Calu3 (cell line): Measurements from ENCODE around the gene CFAP20DC. TPM values are rescaled to one million over a fixed set of nuclear protein-coding genes. Genes with fewer than 3 reads are reported as not detected.
"Not testable (repeated sequence)": the region's sequence is repeated elsewhere in the genome, so short reads cannot be mapped to it uniquely, and the experiment has no call there.

Source experiments
- BruUV-seq: library from RNA; stranded (reverse); fragments of 400-500 nt; replicated peaks from 2 replicates; lab custom pipeline; 2021; lab: Mats Ljungman, UMichigan
- CTCF ChIA-PET: fragments of 300-600 bp; sonication (Branson Sonifier 250); formaldehyde crosslinking; loops from one replicate; lab custom pipeline; 2022; ENCODE audit warnings: antibody characterized with exemption; lab: Charles Lee
- DNase-seq: peaks from one replicate; pipeline ENCODE4 v3.0.0; 2022
- H3K27ac Mint-ChIP-seq: one replicate; pipeline ENCODE4 v1.8.0; 2022; ENCODE audit warnings: mixed read lengths; ENCODE audit not compliant: unreplicated experiment
- H3K27me3 Mint-ChIP-seq: one replicate; pipeline ENCODE4 v1.8.0; 2022; ENCODE audit warnings: mixed read lengths; ENCODE audit not compliant: unreplicated experiment
- H3K36me3 Mint-ChIP-seq: one replicate; pipeline ENCODE4 v1.8.0; 2022; ENCODE audit warnings: mild to moderate bottlenecking, moderate library complexity, mixed read lengths; ENCODE audit not compliant: insufficient read depth, unreplicated experiment
- H3K4me1 Mint-ChIP-seq: one replicate; pipeline ENCODE4 v1.8.0; 2022; ENCODE audit warnings: mild to moderate bottlenecking, low read depth, mixed read lengths; ENCODE audit not compliant: unreplicated experiment
- H3K4me3 Mint-ChIP-seq: one replicate; pipeline ENCODE4 v1.8.0; 2022; ENCODE audit warnings: mild to moderate bottlenecking, low read depth, moderate library complexity, mixed read lengths; ENCODE audit not compliant: unreplicated experiment
- H3K9me3 Mint-ChIP-seq: one replicate; pipeline ENCODE4 v1.8.0; 2022; ENCODE audit warnings: low read depth, mixed read lengths; ENCODE audit not compliant: unreplicated experiment
- CTCF ChIP-seq: fragments of 200-600 bp; IDR thresholded peaks from one replicate; pipeline ENCODE4 v1.8.0; 2022; ENCODE audit warnings: antibody characterized with exemption; ENCODE audit not compliant: unreplicated experiment
- intact Hi-C: fragments of 100-400 bp; cut with micrococcal nuclease; formaldehyde crosslinking; loops from one replicate; pipeline ENCODE4 v1.10.0; 2022; ENCODE audit not compliant: unreplicated experiment
- total RNA-seq: library from RNA; stranded (reverse); gene quantifications from 2 replicates; pipeline ENCODE4 v1.2.3, GENCODE V29; 2022

CFAP20DC gene
- total RNA-seq, 1 experiment from 2014 or later, result 5.8 TPM

GRCh38 chr3:58707390-58707930 lies 342.4 kb downstream of the CFAP20DC start:
- DNase-seq, result no peak
- no peaks in the 10 kb centered on the region for H3K27me3 Mint-ChIP-seq
- H3K27ac Mint-ChIP-seq, result no peak overlapping the region
- no TSS peak for BruUV-seq
- intact Hi-C loops, result no loop called here
- peaks cover 18% of the 10 kb centered on the region for H3K4me1 Mint-ChIP-seq
- no peak for TF ChIP-seq CTCF
- H3K4me3 Mint-ChIP-seq, result no peak overlapping the region
- H3K9me3 Mint-ChIP-seq, result no peaks in the 10 kb centered on the region
- no peaks in the 10 kb centered on the region for H3K36me3 Mint-ChIP-seq
- CTCF ChIA-PET, result interaction anchor here (0.7 kb wide), 1 partner anchor 214 kb away, joined by 3 read pairs; no protein-coding TSS in a partner anchor

GRCh38 chr3:58706395-58707167 lies 343.2 kb downstream of the CFAP20DC start:
- H3K27ac Mint-ChIP-seq, result no peak overlapping the region
- CTCF ChIA-PET, result no interaction called here
- no peaks in the 10 kb centered on the region for H3K27me3 Mint-ChIP-seq
- H3K9me3 Mint-ChIP-seq, result no peaks in the 10 kb centered on the region
- H3K4me1 Mint-ChIP-seq, result peaks cover 18% of the 10 kb centered on the region
- H3K36me3 Mint-ChIP-seq, result no peaks in the 10 kb centered on the region
- intact Hi-C loops, result no loop called here
- H3K4me3 Mint-ChIP-seq, result no peak overlapping the region
- BruUV-seq, result no TSS peak
- no peak for TF ChIP-seq CTCF
- DNase-seq, result no peak

DNA sequence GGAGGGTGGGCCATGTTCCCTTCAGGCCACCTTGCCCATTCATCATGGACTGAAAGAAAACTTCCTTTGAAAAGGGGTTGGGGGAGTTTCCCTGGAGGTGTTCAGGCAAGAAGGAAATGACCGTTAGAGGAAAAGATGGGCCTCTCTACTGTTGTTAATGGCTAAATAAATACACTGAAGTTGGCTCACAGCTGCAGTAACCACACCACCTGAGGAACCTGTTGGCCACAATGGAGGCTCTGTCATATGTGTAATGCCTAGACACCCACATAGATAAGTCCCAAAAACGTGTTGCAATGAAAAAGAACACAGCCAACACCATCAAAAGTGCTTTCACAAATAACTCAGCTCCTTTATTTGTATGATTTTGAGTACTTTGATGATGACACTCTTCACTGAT lies 345.1 kb downstream of the CFAP20DC start:
- Mint-ChIP-seq H3K4me1 (peaks cover 18% of the 10 kb centered on the region), H3K36me3 (no peaks in the 10 kb centered on the region), H3K27ac (no peak overlapping the region), H3K4me3 (no peak overlapping the region), H3K27me3 (no peaks in the 10 kb centered on the region), H3K9me3 (no peaks in the 10 kb centered on the region)
- intact Hi-C loops, result loop anchor here (2.0 to 5.0 kb wide), 2 partner anchors 18 to 57 kb away; no protein-coding TSS in a partner anchor
- TF ChIP-seq CTCF, result no peak
- peak; percentile 21 for DNase-seq
- BruUV-seq, result no TSS peak
- CTCF ChIA-PET, result interaction anchor here (0.6 kb wide), 1 partner anchor 1153 kb away, joined by 8 read pairs; no protein-coding TSS in a partner anchor

DNA sequence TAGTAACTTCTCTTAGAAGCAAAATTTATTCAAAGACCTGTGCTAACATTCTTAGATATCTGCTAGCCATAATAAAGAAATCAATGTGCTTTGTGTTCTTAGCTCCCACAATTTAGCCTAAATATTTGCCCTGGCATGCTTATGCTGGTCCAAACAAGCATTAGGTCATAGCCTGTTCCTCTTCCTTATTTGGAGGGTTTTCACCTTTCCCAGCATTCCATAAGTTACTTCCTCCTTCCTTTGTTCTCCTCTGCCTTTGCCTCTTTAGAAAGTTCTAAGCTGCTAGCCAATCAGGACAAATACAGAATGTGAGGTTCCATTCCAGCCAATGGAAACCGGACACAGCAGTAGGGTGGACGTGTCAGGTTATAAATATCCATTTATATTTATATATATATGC lies 345.5 kb downstream of the CFAP20DC start:
- intact Hi-C loops, result loop anchor here (2.0 to 5.0 kb wide), 2 partner anchors 18 to 57 kb away; no protein-coding TSS in a partner anchor
- BruUV-seq, H3K4me3 Mint-ChIP-seq, H3K36me3 Mint-ChIP-seq, DNase-seq, H3K27ac Mint-ChIP-seq, H3K9me3 Mint-ChIP-seq, H3K27me3 Mint-ChIP-seq, CTCF ChIA-PET: not testable (repeated sequence)
- H3K4me1 Mint-ChIP-seq, result peaks cover 18% of the 10 kb centered on the region
